NCI-H146 (cell line): Measurements from ENCODE around the gene CREB3.

Source experiments
- DNase-seq: peaks from one replicate; lab custom pipeline; 2025; lab: John Stamatoyannopoulos, UW

CREB3 gene

DNA sequence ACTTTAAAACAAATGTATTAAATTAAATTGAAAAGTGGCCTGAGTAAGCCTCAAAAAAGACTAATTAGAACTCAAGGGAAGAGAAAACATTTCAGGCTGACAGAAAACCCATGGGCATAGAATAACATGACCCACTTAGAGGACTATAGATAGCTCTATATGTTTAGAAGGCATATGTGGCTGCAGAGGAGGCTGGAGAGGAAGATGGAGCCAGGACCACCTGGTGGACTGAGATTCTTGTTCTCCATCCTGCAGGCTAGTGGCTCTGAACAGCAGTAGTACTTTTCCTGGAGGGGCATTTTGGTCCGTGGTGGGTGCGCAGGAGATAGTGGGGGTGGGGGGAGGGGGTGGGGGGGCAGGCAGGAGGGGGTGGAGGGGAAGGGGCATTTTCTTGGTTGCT, 48.6 kb downstream of the CREB3 start:
- no peak for DNase-seq

DNA sequence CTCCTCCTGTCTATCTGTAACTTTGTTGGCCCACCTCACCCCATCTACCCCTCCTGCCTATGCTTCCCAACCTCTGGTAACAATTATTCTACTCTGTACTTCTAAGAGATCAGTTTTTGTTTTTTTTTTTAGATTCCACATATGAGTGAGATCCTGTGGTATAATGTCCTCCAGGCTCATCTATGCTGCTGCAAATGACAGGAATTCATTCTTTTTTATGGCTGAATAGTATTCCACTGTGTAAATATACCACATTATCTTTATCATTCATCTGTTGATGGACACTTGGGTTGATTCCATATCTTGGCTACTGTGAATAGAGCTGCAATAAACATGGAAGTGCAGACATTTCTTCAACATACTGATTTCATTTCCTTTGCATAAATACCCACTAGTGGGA, 51.0 kb downstream of the CREB3 start:
- no peak for DNase-seq
